GM12878 (cell line): ENCODE results near the gene ENPP7. TPM values are rescaled to one million over a fixed set of nuclear protein-coding genes. Genes with fewer than 3 reads are reported as not detected.

ENCODE experiments used
- BCLAF1 ChIP-seq: fragments of 450-650 bp; IDR thresholded peaks from 2 replicates; pipeline ENCODE4 v1.6.1; 2017; ENCODE audit warnings: antibody characterized with exemption, mild to moderate bottlenecking, moderate library complexity
- CHD2 ChIP-seq: IDR thresholded peaks from 2 replicates; pipeline ENCODE4 v1.6.1; 2011; ENCODE audit warnings: low read depth, low read length, improper control_type of control experiment, borderline replicate concordance
- KAT2A ChIP-seq: conservative IDR thresholded peaks from 2 replicates; pipeline ENCODE4 v1.6.1; 2011; ENCODE audit warnings: low read depth, low read length; ENCODE audit not compliant: control insufficient read depth
- MTA2 ChIP-seq: fragments of 450-650 bp; IDR thresholded peaks from 2 replicates; pipeline ENCODE4 v1.6.1; 2016; ENCODE audit warnings: low read depth, mild to moderate bottlenecking, moderate library complexity
- RAD21 ChIP-seq: IDR thresholded peaks from 2 replicates; pipeline ENCODE4 v1.6.1; 2011; ENCODE audit warnings: mild to moderate bottlenecking, low read depth, low read length, moderate library complexity; ENCODE audit not compliant: insufficient read depth
- SKIL ChIP-seq: fragments of 450-650 bp; IDR thresholded peaks from 2 replicates; pipeline ENCODE4 v1.6.1; 2017; ENCODE audit warnings: mild to moderate bottlenecking, low read depth, inconsistent platforms; ENCODE audit not compliant: poor library complexity, severe bottlenecking
- TCF12 ChIP-seq: IDR thresholded peaks from 2 replicates; pipeline ENCODE4 v1.6.1; 2011; ENCODE audit warnings: low read depth, mild to moderate bottlenecking, low read length
- TCF3 ChIP-seq: IDR thresholded peaks from 2 replicates; pipeline ENCODE4 v1.6.1; 2012; ENCODE audit warnings: low read depth, mild to moderate bottlenecking, low read length, borderline replicate concordance; ENCODE audit not compliant: insufficient read depth
- WRNIP1 ChIP-seq: IDR thresholded peaks from 2 replicates; pipeline ENCODE4 v1.6.1; 2011; ENCODE audit warnings: low read depth, low read length, improper control_type of control experiment, borderline replicate concordance
- YY1 ChIP-seq: IDR thresholded peaks from 2 replicates; pipeline ENCODE4 v1.6.1; 2011; ENCODE audit warnings: low read depth, mild to moderate bottlenecking, low read length
- polyA plus RNA-seq, 11 experiments: library from polyadenylated mRNA; depleted of rRNA in 4 of 11; unstranded in 6 of 11; stranded (reverse) in 5 of 11; fragments of >200 nt; fragmentation: Nextera tagmentation in 4 of 11; fragmentation: Illumina TruSeq in 1 of 11; extraction: Ambion mirVana in 4 of 11; extraction: Trizol in 1 of 11; gene quantifications; 1 replicate in 1 of 11; 2 replicates in 10 of 11; pipeline versions ENCODE4 v1.2.1 to v1.2.3, GENCODE V29; 2011 to 2016; ENCODE audit warnings: inconsistent platforms in 2 of 11, missing spikeins in 2 of 11, low read depth in 1 of 11
- total RNA-seq, 4 experiments: library from RNA; depleted of rRNA in 3 of 4; stranded (reverse); fragments of >200 nt in 3 of 4; fragmentation: Illumina TruSeq in 1 of 4; extraction: Trizol in 1 of 4; gene quantifications; 2 replicates each; pipeline versions ENCODE4 v1.2.1 to v1.2.3, GENCODE V29; 2013 to 2021

The ENPP7 gene
- total and polyA plus RNA-seq, 10 of the 15 experiments (the other 5 are each of a cell fraction or from before 2014, with no cell fraction given): 0.04 to 0.41 (median 0.18) TPM; not detected in 1

DNA sequence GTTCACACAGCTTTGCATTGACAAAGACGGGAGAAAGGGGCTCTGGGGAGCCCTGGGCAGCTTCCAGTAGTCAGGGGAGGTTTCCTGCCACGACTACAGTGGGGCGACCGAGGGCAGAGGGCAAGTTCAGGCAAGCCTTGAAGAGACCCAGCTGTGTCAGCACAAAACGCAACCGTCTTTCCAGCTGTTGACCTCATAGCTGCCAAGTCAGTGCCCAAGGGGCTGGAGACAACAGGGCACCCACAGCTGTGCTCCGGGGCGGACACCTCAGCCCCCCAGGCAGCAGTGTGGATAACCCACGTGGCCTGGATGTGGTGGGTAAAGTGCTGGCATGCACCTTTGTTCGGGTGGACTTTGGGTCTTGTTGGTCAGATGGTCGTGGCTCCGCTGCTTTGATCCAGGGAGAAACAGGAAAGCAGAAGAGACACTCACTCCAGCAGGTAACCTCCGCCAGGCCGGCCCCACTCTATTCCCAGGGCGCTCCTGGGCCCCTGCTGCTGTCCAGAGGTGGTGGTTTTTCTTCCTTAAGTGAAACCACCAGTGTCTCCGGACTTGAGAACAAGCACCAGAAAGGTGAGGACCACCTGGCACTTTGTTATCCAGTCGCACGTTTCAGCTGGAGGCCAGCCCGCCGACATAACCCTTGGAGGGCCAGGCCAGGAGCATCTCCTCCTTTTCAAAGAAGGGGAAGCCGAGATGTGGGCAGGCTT, 29.6 kb downstream of the ENPP7 start (continued):
- TF ChIP-seq SKIL: no peak
- TF ChIP-seq CHD2: no peak
- peak; percentile 29; the same call in 1 of the 2 replicates for TF ChIP-seq TCF12
- no peak for TF ChIP-seq KAT2A
- 0 out of 2 replicates have a peak, but pooled peaks have one; percentile 52 for TF ChIP-seq TCF3
- no peak for TF ChIP-seq RAD21
- no peak for TF ChIP-seq YY1
- no peak for TF ChIP-seq WRNIP1
- no peak for TF ChIP-seq BCLAF1
- TF ChIP-seq MTA2: no peak
